GM03348 (cell line): Measurements from ENCODE around the gene CHST1.

ENCODE experiments used
- DNase-seq: peaks from one replicate; pipeline ENCODE4 v3.0.0; 2012; ENCODE audit warnings: low spot score

CHST1 gene

DNA sequence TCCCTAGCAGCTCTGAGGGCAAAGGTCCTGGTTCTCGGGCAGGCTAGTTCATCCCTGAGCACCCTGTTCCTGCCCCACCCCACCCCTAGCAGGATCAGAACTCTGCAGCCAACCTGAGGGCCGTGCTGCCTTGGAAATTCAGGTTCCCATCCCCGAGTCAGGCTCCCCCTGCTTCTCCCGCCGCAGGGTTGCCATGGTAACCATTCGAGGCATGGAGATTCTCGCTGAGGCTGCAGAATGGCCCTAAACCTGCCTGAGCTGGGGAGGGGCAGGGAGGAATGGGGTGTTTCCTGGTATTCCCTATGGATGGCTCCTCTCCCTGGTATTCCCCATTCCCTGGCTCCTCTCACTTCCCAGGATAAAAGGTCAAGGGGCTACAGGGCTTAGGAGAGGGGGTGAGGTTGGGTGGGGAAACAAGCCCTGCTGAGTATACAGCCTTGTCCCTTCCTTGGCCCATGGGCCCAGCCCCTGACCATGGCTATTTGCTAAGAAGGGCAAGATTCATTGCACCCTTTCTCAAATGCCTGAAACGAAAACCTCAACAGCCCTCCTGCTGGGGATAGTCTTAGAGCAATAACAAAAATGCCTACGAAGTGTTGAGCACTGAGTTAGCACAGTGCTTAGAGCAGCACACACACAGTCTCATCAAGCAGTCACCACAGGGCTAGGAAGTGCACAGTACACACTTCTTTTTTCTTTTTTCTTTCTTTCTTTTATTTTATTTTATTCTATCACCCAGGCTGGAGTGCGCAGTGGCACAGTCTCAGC, 58.7 kb downstream of the CHST1 start:
- no peak for DNase-seq

GRCh38 chr11:45605051-45605450, 60.4 kb downstream of the CHST1 start:
- DNase-seq = no peak

GRCh38 chr11:45603946-45604682, 61.3 kb downstream of the CHST1 start:
- DNase-seq = no peak

DNA sequence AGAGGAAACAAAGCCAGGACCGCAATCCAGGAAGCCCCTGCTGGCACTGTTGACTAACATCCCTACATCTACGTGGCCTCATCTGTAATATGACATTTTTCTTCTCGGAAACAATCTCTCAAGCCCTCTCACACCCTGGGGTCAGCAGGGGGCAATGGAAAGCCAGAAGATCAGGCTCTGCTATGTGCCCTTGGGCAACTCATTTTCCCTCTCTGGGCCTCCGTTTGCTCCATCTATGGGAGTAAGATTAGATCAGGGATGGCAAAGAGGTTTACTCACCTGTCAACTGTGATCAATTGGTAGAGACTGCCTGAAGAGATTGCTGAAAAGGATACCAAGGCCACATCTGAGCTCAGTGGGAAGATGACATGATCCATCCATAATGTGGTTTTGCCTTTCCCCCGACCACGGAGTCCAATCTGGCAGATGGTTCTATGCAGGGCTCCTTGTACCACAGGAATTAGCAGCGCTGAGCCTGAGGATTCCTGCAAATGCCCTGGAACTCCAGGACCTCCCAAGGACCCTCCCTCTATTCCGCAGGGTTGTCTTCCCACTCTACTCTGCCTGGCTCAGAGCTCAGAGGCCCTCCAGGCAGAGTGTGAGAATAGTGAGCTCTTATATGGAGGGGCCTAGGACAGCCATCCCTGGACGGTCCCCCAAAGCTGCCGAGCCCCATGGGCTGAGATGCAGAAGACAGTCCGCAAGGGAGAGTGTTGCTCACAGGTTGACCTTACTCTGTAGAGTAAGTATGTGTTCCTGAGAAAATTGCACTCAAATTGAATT, 66.1 kb downstream of the CHST1 start:
- no peak for DNase-seq
